Activated CD4-positive, alpha-beta T cell treated with anti-CD3 and anti-CD28 coated beads for 24 hours (primary cell): ENCODE results near the gene SNTB2.
"Not testable (repeated sequence)": the region's sequence is repeated elsewhere in the genome, so short reads cannot be mapped to it uniquely, and the experiment has no call there.

Experiments
- DNase-seq, 2 donors: peaks; one replicate each; pipeline ENCODE4 v3.0.0-alpha.2; 2020; ENCODE audit warnings: low read depth in 2 of 2

The SNTB2 gene

DNA sequence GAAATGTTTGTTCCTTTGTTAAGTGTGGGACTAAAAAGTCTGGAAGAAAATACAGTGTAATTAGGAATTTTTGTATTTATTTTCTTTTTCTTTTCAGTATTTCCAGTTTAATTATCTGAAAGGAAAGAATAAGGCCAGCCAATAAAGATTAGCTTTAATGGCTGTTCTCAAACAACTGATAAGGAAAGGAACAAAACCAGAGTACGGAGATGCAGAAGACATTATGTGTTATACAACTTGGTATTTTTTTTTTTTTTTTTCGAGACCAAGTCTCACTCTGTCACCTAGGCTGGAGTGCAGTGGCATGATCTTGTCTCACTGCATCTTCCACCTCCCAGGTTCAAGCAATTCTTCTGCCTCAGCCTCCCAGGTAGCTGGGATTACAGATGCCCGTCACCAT lies 47.5 kb downstream of the SNTB2 start:
- no peak for DNase-seq

DNA sequence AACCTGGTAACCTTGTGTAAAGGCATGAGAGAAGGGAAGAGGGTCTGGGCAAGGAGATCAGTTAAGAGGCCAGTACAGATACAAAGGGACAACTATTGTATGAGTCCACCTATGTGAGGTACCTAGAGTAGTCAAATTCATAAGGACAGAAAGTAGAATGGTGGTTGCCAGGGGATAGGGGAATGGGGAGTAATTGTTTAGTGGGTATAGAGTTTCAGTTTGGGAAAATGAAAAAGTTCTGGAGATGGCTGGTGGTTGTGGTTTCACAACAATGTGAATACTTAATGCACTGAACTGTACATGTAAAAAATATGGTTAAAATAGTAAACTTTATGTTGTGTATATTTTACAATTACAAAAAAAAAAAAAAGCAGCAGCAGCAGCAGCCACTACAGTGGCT lies 49.4 kb downstream of the SNTB2 start:
- DNase-seq = no peak

DNA sequence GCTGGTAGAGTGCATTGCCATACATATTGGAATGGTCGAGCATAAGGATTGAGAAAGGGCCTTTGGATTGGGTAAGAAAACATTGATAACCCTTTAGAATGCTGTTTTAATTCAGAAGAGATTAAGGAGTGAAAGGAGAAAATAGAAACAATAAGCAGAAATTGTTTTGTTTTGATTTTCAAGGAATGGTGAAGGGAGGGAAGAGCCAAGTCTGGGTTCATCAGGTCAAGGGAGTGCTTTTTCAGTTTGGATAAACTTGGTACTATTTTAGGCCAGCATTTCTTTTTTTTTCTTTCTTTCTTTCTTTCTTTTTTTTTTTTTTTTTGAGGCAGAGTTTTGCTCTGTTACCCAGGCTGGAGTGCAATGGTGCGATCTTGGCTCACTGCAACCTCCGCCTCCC lies 50.3 kb downstream of the SNTB2 start:
- no peak for DNase-seq

DNA sequence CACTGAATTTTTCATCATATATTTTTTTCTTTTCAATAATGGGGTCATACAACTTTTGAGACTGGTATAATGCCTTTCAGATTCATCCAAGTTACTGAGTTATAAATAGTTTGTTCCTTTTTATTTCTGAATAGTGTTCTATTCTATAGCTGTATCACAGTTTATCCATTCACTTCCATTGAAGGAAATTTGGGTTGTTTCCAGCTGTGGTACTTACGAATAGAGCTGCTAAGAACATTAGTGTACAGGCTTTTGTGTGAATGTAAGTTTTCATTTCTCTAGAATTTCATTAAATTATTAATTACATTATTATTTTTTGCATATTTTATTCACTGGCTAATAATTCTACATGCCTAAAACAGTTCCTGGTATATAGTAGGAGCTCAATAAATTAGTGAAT lies 52.9 kb downstream of the SNTB2 start:
- no peak for DNase-seq

DNA sequence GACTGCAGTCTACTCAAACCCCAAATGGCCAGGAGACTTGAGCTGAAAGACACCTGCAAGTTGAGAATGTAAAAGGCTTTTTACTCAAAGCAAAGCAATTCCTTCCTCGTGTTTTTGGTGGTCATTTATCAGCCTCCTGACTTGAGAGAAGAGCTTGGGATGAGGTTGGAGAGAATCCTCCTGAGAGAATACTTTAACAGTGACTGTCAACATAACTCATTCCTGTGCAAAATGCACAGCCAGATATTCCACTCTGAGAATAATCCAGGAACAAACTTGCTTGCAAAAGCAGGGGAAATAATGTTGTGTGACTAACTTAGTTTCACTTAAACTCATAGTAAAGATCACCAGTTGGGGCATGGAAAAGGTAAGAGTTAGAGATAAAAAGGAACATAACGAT lies 53.4 kb downstream of the SNTB2 start:
- no peak for DNase-seq

DNA sequence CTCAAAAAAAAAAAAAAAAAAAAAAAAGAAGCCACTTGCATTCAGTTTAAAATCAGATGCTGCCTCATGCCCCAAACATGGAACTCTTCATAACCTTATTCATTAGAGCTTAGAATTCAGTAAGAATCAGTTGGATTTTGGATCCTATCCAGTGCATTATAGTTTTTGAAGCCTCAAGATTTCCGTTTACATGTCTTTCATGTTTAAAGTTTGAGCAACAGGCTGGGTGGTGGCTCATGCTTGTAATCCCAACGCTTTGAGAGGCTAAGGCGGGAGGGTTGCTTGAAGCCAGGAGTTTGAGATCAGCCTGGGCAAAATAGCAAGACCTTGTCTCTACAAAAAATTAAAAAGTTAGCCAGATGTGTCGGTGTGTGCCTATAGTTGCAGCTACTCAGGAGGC lies 55.0 kb downstream of the SNTB2 start:
- no peak for DNase-seq

DNA sequence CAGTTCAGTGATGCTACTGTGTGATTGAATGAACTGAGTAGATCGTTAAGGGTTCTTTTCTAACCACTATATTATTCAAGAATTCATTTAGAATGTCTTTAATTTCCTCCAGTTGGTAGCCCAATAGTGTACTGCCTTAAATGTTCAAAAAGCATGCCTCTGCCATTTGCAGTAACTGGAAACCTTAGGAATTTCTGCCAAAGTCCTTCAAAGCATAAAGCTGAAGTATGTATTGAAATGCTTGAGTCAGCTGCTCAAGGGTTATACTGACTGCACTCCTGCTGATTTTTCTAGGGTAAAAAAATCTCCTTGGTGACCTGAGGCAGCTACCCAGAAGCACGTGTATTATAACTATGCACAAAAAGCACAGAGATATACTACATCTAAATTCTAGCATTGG lies 56.5 kb downstream of the SNTB2 start:
- DNase-seq = no peak

DNA sequence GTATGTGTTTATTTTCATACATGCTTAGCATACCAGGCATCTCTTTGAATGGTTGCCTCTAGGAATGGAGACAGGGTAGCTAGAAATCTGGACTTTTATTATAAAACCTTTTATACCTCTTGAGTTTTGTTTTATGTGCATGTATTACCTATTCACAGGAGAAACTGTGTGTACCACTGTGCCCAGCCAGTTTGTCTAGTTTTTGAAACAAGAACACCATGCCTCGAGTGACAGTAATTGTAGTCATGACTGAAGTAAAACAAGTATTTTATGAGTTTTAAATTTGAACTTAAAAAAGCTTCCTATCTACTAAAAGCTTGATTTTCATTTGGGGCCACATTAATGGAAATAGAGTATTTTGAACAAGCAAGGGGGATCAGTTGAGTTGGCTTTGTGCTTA lies 57.4 kb downstream of the SNTB2 start:
- no peak for DNase-seq

DNA sequence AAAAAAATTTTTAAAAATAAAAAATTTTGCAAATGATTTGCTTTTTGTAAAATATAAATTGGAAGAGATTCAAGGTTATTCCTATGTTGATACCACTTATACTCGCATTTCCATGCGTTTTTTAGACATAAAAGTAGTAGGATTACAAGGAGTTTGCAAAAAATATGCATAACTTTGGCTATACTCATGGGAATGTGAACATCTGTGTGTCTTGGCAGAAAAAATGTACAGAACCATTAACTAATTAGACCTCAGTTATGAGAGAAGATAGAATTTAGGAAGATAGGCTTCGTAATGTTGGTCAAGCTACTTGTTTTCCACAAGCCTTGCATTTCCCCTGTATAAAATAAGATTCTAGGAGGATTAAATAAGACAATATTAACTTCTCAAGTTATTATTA lies 63.1 kb downstream of the SNTB2 start:
- DNase-seq = no peak

DNA sequence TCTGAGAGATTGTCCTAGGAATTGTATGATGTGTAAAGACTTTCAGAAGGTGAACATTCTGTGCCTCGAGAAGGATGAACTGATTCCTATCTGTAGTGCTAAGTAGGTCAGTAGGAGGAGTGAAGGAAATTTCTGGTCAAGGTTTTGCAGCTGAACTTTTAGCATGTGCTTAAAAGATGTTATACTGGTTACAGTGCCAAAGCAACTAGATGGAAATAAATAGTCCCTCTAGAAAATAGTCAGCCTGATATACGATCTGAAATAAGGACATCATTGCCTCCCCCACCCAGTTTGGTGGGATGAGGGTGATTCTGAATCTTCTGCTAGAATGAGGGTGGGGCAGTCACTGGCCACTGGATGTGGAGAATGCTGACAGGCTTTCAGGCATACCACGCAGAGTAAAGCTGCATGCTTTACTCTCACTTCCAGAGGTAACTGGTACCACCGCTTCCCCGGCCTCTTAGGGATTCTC lies 66.9 kb downstream of the SNTB2 start:
- DNase-seq = no peak

DNA sequence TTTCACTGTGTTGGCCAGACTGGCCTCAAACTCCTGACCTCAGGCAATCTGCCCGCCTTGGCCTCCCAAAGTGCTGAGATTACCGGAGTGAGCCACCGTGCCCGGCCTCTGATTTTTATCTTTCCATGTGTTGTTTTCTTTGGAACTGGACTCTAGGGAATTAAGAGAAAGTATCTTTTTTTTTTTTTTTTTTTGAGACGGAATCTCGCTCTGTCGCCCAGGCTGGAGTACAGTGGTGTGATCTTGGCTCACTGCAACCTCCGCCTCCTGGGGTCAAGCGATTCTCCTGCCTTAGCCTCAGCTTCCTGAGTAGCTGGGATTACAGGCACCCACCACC lies 72.4 kb downstream of the SNTB2 start:
- DNase-seq = not testable (repeated sequence)

DNA sequence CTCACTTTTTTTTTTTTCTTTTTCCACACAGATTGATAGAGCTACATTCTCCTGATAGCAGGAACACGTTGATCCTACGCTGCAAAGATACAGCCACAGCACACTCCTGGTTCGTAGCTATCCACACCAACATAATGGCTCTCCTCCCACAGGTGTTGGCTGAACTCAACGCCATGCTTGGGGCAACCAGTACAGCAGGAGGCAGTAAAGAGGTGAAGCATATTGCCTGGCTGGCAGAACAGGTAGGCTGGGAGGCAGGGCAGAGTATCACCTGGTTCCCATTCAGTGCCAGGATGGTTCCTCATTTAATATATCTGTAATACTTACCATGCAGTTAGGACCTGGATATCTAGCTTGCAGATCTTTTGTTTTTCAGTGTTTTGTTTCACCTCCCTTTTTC lies 73.1 kb downstream of the SNTB2 start:
- no peak for DNase-seq

DNA sequence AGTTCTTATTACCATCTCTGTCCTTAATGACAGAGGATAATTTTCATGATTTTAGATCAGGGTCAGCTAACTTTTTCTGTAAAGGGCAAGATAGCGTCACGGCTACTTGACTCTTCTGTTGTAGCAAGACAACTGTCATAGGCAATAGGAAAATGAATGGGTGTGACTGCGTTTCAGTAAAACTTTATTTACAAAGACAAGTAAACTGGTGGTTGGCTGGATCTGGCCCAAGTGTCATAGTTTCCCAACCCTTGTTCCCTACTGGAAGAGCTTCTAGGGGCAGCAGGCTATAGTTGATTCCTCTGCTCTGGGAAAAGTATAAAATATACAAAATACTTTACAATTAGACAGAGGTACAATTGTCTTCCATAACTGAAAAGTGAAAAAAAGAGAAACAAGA lies 73.5 kb downstream of the SNTB2 start:
- no peak for DNase-seq

DNA sequence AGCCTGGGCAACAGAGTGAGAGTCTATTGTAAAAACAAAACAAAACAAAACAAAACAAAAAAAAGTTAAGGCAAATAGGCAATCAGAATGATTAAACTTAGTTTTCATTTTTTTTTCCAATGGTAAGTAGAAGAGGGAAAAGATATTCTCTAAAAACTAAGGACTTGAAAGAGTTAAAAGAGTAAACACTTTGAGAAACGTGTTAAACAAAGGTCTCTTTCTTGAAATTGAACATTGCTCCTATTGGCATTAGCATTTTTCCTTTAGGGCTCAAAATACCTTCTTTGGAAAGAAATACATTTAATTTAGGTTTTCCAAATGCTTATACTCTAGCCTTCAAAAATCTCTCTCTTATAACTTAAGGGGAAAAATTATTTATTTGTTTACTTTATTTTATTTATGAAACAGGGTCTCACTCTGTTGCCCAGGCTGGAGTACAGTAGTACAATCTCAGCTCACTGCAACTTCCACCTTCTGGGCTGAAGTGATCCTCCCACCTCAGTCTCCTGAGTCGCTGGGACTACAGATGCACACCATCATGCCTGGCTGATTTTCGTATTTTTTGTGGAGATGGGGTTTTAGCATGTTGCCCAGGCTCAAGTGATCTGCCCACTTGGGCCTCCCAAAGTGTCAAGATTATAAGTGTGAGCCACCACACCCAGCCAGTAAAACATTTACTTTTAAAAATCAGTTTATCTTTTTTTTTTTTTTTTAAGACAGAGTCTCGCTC lies 79.5 kb downstream of the SNTB2 start:
- DNase-seq = no peak

DNA sequence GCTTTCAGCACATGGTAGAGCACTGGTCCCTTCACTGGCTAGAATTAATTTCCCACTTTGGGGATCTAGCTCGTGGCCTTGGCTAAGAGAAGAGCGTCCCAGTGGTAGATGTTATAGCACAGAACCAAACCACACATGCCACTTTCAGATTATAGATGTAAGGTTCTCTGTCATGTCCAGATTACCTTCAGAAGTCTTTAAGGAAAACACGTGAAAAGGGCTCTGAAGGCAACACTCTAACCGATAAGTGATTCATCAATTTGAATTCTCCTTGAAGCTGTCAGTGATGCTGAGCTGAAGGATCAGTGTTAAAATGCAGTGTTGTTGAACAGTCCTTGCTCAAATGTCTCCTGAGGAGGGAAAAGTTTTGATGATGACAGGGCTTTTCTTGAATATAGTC lies 80.7 kb downstream of the SNTB2 start:
- no peak for DNase-seq

DNA sequence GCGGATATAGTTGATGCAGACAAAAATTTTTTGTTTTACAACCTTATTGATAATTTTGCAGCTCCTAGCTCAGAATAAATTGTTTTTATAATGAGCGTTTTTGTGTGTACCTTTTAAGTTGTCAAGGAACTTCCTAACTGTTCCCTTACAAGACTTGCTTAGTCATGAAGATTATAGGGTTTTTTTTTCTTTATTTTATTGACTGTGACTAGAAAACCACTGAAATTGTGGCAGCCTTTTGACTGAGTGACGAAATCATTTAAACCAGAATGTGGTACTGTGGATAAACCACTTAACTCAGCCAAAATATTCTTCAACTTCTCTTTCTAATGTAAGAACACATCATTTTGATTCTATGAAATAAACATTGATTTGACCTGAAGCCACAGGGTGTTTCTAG lies 83.4 kb downstream of the SNTB2 start:
- DNase-seq = no peak

DNA sequence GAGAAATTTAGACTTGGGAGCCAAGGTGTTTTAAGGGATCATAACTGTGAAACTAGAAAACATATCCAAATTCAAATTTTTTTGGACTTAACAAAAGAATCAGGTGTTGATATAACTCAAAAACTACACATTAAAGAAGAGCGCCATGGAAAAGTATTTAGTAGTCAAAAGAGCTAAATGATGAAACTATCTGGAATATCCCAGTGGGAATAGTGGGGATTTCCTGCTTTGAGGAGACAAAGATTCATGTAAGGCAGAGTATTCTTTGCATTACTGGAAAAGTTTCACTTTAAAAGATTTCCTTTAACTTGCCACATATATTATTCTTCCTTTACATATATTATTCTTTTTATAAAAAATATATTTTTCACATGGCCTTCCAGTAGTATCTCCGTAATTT lies 83.9 kb downstream of the SNTB2 start:
- DNase-seq = no peak

DNA sequence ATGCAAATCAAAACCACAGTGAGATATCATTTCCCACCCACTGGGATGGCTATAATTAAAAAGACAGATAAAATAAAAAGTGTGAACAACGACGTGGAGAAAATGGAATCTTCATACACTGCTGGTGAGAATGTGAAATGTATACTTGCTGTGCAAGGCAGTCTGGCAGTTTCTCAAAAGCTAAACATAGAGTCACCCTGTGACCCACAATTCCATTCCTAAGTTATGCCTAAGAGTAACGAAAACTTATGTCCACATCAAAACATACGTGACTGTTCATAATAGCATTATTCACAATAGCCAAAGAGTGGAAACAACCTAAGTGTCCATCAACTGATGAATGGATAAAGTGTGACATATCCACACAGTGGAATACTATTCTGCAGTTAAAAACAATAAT lies 86.0 kb downstream of the SNTB2 start:
- no peak for DNase-seq

DNA sequence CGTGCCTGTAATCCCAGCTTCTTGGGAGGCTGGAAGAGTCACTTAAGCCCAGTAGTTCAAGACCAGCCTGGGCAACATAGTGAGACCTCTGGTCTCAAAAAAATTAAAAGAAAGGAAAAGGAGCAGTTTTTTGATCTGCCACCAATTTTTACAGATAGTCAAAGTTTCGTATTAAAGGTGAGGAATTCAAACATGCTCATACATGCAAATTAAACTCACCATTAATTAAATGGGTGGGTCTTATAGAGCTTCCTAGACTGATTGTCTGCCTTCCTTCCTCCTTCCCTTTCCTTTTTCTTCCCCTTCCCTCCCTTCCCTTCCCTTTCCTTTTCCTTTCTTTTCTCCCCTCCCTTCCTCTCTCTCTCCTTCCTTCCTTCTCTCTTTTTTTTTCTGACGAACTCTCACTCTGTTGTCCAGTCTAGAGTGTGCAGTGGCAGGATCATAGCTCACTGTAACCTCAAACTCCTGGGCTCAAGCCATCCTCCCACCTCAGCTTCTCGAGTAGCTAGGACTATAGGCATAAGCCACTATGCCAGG lies 87.8 kb downstream of the SNTB2 start:
- DNase-seq = no peak

DNA sequence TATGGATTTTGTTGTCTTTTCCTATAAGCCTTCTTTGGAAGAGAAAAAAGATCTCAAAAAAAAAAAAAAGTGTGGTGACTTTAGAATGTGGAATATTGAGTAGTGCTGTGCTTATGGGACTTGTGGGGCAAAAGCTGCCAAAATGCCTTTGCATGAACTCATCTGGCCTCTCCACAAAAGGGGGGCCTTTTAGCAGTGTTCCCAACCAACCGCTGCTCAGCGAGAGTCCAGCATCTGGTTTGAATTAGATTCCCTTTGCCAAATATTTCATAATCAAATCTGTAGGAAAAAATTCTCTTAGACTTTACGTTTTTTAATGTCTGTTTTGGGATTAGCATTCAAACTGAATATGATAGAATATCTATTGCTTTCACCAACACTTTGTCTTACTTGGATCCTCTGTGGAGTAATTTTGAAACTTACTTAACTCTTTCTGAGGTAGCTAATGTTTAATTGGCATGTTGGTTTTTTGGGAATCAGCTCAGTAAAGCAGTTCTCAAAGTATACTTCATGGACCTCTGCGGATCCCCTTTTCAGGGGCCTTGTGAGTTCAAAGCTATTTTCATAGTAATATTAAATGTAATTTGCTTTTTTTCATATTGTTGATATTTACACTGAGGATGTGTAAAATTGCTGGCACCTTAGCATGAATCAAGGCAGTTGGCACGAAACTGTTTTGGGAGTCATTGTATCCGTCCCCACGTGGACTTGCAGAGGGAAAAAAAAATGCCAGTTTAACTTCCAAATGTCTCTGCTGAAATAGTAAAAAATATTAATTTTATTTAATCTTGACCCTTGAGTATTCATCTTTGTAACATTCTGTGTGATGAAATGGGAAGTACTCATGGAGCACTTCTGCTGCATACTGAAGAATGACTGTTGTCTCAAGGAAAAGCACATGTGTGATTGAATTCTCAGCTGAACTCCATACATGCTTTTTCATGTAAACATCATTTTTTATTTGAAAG lies 89.5 kb downstream of the SNTB2 start:
- DNase-seq = no peak

DNA sequence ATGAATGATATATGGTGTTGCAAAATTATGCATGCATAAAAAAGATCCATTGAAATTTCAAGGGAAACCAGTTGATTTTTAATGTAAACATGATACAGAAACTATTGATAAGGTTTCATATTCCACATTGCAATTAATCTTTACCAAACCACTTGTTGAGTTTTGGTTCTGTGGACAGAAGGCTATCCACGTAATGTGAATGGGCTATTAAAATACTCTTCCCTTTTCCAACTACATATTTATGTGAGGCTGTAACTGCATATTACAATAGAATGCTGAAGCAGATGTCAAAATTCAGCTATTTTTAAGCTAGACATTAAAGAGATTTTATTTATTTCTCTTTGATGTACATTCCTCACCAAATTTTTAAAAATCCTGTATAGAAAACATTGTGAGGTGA lies 90.4 kb downstream of the SNTB2 start:
- DNase-seq = no peak

DNA sequence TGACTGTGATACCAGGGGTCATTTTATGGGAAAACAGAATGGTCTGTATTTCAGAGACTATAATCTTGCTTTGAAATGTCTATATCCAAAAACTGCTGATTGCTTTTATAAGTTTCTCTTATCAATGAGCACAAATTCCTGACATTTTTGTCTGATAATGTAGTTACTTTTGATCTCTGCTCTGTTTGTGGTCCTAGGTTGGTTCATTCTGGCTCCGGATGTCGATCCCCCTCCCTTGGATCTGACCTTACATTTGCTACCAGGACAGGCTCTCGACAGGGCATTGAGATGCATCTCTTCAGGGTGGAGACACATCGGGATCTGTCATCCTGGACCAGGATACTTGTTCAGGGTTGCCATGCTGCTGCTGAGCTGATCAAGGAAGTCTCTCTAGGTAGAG lies 96.9 kb downstream of the SNTB2 start:
- DNase-seq = no peak

DNA sequence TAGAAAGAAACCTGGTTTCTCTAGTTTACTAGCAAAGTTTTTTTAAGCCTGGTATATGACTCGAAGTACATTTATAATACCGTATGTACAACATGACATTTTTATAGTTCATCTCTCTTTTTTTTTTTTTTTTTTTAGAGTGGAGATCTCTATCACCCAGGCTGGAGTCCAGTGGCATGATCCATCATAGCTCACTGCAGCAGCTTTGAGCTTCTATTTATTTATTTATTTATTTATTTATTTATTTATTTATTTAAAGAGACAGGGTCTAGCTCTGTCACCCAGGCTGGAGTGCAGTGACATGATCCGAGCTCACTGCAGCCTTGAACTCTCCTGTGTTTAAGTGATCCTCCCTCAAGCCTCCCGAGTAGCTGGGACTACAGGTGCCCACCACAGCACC lies 98.3 kb downstream of the SNTB2 start:
- no peak for DNase-seq
